Body of pancreas (tissue), 4 donors: ENCODE results near the gene CFAP61.

Source experiments
- CTCF ChIP-seq, 7 experiments: fragments of 450-650 bp in 4 of 7; fragments of 200-600 bp in 3 of 7; sonication (generic) in 3 of 7; IDR thresholded peaks; one replicate each; pipeline ENCODE4 v1.5.1; 2016 to 2019; ENCODE audit warnings: antibody characterized with exemption in 7 of 7
- POLR2A ChIP-seq, 3 donors: fragments of 450-650 bp; IDR thresholded peaks; one replicate each; pipeline ENCODE4 v1.6.1; 2016; ENCODE audit warnings: antibody characterized with exemption in 3 of 3, mild to moderate bottlenecking in 2 of 3

GRCh38 chr20:20228351-20228750, 176.0 kb downstream of the CFAP61 start:
- TF ChIP-seq CTCF (IDR thresholded peaks at IDR 0.05), result no peak
- TF ChIP-seq POLR2A (IDR thresholded peaks at IDR 0.05), result no peak
